GM19397 (cell line): ENCODE data around the gene MSI2.

Experiments
- ATAC-seq: cut with Tn5 transposase; IDR thresholded peaks from one replicate; pipeline ENCODE4 v1.9.1; 2021; ENCODE audit warnings: mild to moderate bottlenecking, moderate library complexity; ENCODE audit not compliant: unreplicated experiment

The MSI2 gene

DNA sequence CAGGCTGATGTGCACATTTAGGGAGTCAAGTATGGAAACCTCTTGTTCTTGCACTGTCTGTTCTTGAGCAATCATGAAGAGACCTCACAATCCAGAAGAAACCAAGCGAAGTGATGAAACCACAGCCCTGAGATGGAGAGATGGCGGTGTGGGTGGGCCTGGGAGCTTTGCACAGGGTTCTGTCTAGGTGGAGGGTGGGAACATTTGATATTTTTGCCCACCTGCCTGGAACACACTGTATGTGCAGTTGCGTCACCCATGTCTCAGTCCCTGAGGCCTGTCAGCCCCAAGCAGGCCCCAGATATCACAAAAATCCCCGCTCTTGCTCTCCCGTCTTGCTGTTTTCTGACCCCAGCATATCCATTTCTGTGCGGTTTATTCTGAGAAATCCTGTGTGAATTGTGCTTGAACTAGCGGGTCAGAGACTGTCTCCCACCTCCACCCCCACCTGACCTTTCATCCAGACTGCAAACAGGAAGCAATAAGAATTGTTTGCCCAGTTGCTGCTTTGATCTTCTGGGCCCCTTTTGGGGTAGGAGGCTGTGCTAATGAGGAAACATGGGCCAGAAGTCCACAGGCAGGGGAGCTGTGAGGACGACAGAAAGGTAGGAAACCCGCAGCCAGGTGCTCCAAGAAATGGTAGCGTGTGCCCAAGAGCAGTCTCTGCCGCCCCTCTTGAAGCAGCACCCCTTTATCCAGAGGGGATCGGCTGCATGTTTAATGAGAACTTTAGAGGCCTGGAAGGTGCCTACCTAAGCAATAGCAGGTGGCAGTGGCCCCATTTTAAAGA, 304.9 kb downstream of the MSI2 start:
- no peak for ATAC-seq

GRCh38 chr17:57562184-57562698, 305.9 kb downstream of the MSI2 start:
- ATAC-seq = no peak

DNA sequence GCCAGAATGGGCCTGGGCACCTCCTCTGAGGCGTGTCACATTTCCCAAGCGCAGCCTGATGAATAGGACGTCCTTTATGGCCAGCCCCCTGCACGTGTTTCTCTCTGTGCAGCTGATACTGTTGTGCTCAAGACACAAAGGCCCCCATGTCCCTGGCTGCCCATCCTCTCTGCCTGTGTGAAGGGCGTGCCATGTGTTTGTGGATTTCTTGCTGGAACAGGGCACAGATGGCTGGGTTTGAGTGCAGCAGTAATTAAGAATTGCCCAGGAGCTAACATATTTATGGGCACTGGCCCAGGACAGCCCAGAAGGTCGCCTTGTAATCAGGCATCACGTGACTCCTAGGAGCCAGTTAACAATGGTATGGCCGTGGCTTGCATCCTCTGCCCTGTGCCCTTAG, 307.6 kb downstream of the MSI2 start:
- ATAC-seq = no peak

- no peak for ATAC-seq
Observed at GRCh38 chr17:57565176-57565575, 308.9 kb downstream of the MSI2 start.

- no peak for ATAC-seq
Observed at GRCh38 chr17:57566721-57567120, 310.4 kb downstream of the MSI2 start.

- ATAC-seq = no peak
Observed at GRCh38 chr17:57567251-57567650, 310.9 kb downstream of the MSI2 start.

- no peak for ATAC-seq
Observed at GRCh38 chr17:57568340-57568739, 312.0 kb downstream of the MSI2 start.

DNA sequence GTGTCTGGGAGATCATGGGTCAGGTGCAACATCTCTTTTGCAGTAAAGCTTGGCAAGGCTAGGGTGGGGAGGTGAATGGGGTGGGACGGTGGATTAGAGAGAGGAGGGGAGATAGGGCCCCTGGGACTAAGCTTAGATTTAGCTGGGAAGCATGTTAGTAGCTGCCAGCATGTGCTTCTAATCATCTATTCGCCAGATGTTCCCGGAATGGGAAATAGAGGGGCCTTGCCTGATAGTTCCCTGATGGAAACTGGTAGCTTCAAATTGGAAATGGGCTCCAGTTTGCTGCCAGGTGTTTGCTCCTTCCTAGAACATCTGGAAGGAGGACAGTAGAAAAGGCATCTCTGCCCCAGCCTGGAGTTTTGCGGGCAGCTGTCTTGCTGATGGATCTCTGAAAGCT, 312.7 kb downstream of the MSI2 start:
- no peak for ATAC-seq

DNA sequence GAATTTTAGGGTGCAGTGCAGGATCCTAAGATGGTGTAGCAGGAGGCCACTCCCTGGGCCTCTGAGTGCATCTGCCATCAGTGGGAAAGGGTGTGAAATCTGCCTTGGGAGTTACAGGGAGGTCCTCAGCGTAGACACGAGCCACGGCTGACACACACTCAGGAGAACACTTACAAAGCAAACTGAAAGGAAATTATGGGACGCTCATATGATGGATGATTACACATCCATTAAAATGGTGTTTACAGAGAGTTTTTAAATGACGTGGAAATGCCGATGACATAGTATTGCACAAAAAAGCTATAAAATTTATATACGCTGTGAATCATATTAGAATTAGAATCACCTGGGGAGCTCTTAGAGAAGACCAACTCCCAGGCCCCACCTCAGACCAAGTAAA, 313.5 kb downstream of the MSI2 start:
- ATAC-seq = no peak

DNA sequence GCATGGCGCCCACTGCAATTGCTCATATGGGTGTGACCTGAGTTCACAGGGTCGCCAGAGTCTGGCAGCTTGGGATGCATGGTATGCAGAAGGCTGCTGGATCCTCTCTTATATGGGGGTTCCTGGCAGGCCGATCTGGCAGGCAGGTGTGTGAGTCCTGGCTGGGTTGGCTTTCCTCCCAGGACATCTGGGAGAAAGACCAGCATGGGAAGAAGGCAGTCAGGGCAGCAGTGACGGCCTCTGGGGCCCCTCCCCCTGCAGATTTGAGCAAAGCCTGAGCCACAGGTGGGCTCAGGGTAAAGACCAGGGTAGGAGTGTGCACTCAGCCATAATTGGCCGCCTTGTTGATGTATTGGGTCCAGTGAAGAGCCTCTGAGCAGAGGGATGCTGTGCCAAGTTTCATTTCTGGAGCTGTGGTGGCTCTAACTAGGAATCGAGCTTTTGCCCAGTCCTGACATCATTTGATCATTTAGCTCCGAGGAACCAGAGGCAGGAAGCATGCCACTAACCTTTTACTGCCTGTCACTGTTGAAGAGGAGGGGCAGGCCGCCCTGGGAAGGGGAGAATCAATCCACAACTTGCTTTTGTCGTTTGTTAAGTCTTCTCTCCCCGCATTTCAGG, 314.5 kb downstream of the MSI2 start:
- ATAC-seq = no peak

DNA sequence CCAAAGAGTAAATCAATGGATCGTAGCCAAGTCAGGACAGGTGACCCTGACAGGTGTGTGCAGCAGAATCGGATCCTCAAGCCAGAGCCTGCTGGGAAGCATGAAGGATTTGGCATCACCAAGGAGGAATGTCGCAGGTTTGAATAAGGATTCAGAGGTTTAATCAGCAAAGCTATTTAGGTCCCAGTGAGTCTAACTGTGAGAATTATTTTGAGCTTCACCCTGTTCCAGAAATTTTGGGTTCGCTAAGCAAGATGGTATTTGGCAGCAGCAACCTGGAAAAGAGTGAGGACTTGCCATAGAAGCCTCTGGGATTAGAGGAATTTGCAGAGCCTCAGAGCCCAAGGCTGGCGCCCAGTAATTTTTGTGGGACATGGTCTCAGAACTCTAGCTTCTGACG, 315.7 kb downstream of the MSI2 start:
- ATAC-seq = no peak

GRCh38 chr17:57572600-57572999, 316.3 kb downstream of the MSI2 start:
- no peak for ATAC-seq

GRCh38 chr17:57574040-57574513, 317.8 kb downstream of the MSI2 start:
- ATAC-seq = no peak

- no peak for ATAC-seq
Observed at GRCh38 chr17:57576744-57577143, 320.4 kb downstream of the MSI2 start.

GRCh38 chr17:57577751-57578607, 321.7 kb downstream of the MSI2 start:
- no peak for ATAC-seq

DNA sequence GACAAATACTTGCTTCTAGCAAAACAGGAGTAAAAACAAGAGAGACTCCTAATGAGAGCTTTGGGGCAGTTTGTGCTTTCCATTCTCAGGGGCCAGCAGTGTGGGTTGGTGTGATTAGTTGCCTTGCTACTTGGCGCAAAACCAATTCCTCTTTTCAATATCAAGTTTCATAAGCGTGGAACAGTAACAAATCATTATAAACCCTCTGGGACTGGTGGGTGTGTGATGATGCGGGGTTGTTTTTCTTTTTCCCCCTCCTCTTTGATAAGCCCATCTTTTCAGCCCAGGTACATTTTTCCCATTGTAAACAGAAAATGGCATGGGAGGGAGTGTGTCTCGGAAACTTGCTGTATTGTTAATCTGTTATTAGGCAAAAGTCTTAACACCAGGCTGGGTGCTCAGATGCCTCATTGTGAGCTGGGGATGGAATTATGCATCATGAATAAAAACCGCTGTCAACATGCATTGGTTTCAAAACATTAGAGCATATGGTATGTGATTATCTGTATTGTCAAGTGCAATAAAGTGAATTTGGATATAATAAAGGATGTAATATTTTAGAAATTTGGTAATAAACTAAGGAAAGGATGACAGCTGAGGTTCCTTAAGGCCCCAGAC, 322.4 kb downstream of the MSI2 start:
- no peak for ATAC-seq

DNA sequence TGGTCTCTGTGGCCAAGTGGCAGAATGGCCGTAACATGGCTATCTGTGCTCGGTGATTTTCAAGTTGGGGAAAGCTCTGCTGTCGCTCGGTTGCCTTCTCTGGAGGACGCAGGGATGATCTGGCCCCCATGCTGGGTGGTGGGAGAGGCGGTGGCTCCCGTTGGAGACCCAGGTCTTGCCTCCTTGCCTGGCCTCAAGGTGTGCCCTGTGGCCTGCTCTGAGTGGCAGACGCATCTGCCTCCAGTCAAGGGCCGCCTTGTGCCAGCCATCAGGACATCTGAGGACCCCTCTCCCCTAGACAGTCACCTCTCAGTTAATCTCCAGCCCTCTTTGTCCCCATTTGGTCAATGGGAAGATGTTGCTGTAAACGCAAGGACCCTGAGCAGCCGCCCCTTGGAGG, 322.9 kb downstream of the MSI2 start:
- ATAC-seq = no peak

DNA sequence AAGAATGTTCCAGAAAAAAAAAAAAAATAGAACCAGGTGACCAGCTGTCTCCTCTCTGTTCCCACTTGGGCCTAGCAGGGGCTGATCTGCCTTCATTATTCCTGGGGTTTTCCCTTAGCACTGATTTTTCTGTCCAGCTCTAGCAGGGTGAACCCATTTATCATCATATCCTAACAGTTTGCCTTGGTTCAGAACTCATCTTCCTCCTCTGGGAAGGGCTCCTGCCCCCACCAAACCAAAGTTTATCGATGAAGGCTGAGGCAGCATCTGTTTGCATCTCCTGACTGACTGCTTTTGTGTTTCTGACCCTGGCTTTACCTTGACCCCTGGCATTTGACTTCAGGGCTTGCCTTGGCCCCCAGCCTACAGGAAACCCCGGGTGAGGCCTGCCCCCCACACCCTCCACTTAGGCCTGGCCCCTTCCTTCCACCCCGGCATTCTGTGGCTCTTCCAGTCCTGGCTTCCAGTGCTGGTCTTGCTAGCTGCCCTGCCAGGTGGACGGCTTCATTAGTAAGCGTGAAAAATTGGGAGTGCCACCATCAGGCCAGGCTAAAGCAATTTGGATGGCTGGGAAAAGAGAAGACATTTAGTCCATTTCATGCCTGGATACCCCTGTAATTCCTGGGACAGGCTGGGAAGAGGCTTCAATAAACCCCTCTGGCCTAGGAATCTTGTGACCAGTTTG, 323.9 kb downstream of the MSI2 start:
- no peak for ATAC-seq

DNA sequence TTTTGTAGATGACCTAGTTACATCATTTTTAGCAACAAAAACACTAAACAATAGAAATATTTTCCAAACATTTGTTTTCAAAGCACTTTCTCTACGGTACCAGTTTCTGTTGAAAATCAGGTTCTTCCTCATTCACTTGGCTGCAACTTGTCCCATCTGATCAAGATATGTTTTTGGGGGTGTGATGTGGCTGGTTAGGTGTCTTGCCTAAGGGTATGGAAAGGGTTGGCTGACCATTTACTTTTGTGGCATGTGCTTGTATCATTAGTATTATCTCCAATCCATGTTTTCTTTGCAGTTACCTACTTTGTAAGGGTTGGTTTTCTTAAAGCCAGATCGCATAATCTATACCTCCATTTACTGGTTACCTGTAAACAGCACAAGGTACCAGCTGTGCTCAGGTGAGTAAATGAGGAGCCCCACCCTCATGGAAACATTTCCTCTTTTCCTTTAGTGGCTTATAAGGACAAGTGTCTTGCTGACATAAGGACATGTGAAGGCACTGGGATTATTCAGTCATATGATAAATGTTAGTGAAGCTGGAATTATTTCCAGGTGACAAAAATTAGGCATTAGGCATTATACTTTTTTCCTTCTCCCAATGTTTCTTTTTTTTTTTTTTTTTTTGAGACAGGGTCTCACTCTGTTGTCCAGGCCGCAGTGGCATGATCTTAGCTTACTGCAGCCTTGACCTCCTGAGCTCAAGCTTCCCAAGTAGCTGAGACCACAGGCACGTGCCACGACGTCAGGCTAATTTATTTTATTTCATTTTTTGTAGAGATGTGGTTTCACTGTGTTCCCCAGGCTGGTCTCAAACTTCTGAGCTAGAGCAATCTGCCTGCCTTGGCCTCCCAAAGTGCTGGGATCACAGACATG, 326.8 kb downstream of the MSI2 start:
- no peak for ATAC-seq
